H1 (cell line): ENCODE data around the gene SOX6. TPM values are rescaled to one million over a fixed set of nuclear protein-coding genes. Genes with fewer than 3 reads are reported as not detected.

Source experiments
- CTCF ChIA-PET: fragments of 300-600 bp; sonication (Branson Sonifier 250); formaldehyde crosslinking; loops from one replicate; lab custom pipeline; 2021; ENCODE audit not compliant: partially characterized antibody; lab: Charles Lee
- POLR2A ChIA-PET: fragments of 300-600 bp; sonication (Branson Sonifier 250); formaldehyde crosslinking; loops from one replicate; lab custom pipeline; 2021; ENCODE audit warnings: inconsistent platforms; ENCODE audit not compliant: partially characterized antibody; lab: Charles Lee
- DNase-seq, 2 experiments: peaks; one replicate each; pipeline versions ENCODE4 v3.0.0 to v3.0.0-alpha.2; 2010 to 2022; ENCODE audit warnings: low spot score in 2 of 2, low read depth in 1 of 2, mixed read lengths in 1 of 2
- FAIRE-seq: peaks from 2 replicates; lab custom pipeline; 2011; peaks lifted over from hg19 to GRCh38; lab: Jason Lieb, UNC
- H2AFZ ChIP-seq: 2 replicates; pipeline ENCODE4 v1.8.1; 2012; ENCODE audit warnings: low read length, inconsistent platforms
- H2AK5ac ChIP-seq: 2 replicates; pipeline ENCODE4 v1.6.1; 2013; ENCODE audit warnings: low read depth, low read length
- H2BK120ac ChIP-seq: replicated peaks from 2 replicates; pipeline ENCODE3; 2013; ENCODE audit warnings: low read depth, low read length, inconsistent platforms
- H2BK12ac ChIP-seq: 2 replicates; pipeline ENCODE4 v1.6.1; 2013; ENCODE audit warnings: low read depth, low read length
- H2BK15ac ChIP-seq: 2 replicates; pipeline ENCODE4 v1.6.1; 2013; ENCODE audit warnings: low read length
- H2BK20ac ChIP-seq: 2 replicates; pipeline ENCODE4 v1.6.1; 2013; ENCODE audit warnings: low read length
- H2BK5ac ChIP-seq: 2 replicates; pipeline ENCODE4 v1.6.1; 2013; ENCODE audit warnings: low read depth, low read length
- H3K14ac ChIP-seq: 2 replicates; pipeline ENCODE4 v1.6.1; 2013; ENCODE audit warnings: inconsistent platforms; ENCODE audit not compliant: insufficient read length
- H3K18ac ChIP-seq: 2 replicates; pipeline ENCODE4 v1.6.1; 2013; ENCODE audit warnings: low read length; ENCODE audit errors: extremely low read depth
- H3K23ac ChIP-seq: 2 replicates; pipeline ENCODE4 v1.6.1; 2013; ENCODE audit warnings: inconsistent platforms; ENCODE audit not compliant: insufficient read length
- H3K23me2 ChIP-seq: 2 replicates; pipeline ENCODE4 v1.6.1; 2013; ENCODE audit warnings: low read depth, low read length
- H3K27ac ChIP-seq: 2 replicates; pipeline ENCODE4 v1.6.1; 2011; ENCODE audit warnings: low read depth, low read length, inconsistent platforms
- H3K27me3 ChIP-seq, 4 experiments: replicated peaks in 1 of 4; 1 replicate in 1 of 4; 2 replicates in 3 of 4; pipeline versions ENCODE4 v1.6.1 to v1.8.1; 2011 to 2013; ENCODE audit warnings: low read length in 3 of 4, mild to moderate bottlenecking in 3 of 4, inconsistent platforms in 2 of 4, mixed read lengths in 2 of 4, moderate library complexity in 1 of 4; ENCODE audit not compliant: control insufficient read depth in 3 of 4, insufficient read depth in 3 of 4; ENCODE audit errors: extremely low read depth in 1 of 4
- H3K36me3 ChIP-seq, 4 experiments: 2 replicates each; pipeline versions ENCODE4 v1.6.1 to v1.8.1; 2011 to 2013; ENCODE audit warnings: mild to moderate bottlenecking in 4 of 4, low read length in 3 of 4, moderate library complexity in 2 of 4, control low read depth in 1 of 4, inconsistent platforms in 1 of 4; ENCODE audit not compliant: insufficient read depth in 4 of 4, control insufficient read depth in 2 of 4
- H3K4ac ChIP-seq: replicated peaks from 2 replicates; pipeline ENCODE3; 2013; ENCODE audit warnings: low read length, low read depth, mixed read lengths, inconsistent platforms; ENCODE audit not compliant: insufficient read length
- H3K4me1 ChIP-seq, 4 experiments: replicated peaks in 1 of 4; 1 replicate in 1 of 4; 2 replicates in 3 of 4; pipeline versions ENCODE4 v1.6.1 to v1.8.1; 2011 to 2013; ENCODE audit warnings: low read length in 3 of 4, inconsistent platforms in 2 of 4, mixed read lengths in 1 of 4; ENCODE audit not compliant: insufficient read depth in 4 of 4, control insufficient read depth in 3 of 4
- H3K4me2 ChIP-seq, 2 experiments: 2 replicates each; pipeline versions ENCODE4 v1.6.1 to v1.8.1; 2011 to 2013; ENCODE audit warnings: low read depth in 2 of 2, low read length in 2 of 2, control low read depth in 1 of 2, inconsistent platforms in 1 of 2, mild to moderate bottlenecking in 1 of 2; ENCODE audit not compliant: insufficient read depth in 1 of 2
- H3K4me3 ChIP-seq, 4 experiments: fragments of 200-600, 300-600 bp in 1 of 4; sonication (generic), shearing (Covaris generic), sonication (Bioruptor Twin) in 1 of 4; 2 replicates each; pipeline versions ENCODE4 v1.5.1 to v1.8.1; 2011 to 2016; ENCODE audit warnings: low read length in 4 of 4, low read depth in 3 of 4, control low read depth in 2 of 4, inconsistent platforms in 2 of 4, mild to moderate bottlenecking in 2 of 4, mixed read lengths in 1 of 4, moderate library complexity in 1 of 4; ENCODE audit not compliant: insufficient read depth in 2 of 4; ENCODE audit errors: extremely low read depth in 1 of 4
- H3K56ac ChIP-seq: replicated peaks from 2 replicates; pipeline ENCODE3; 2013; ENCODE audit warnings: low read depth, mild to moderate bottlenecking, mixed read lengths, low read length, inconsistent platforms; ENCODE audit not compliant: insufficient read length
- H3K79me1 ChIP-seq: 2 replicates; pipeline ENCODE4 v1.6.1; 2013; ENCODE audit warnings: low read depth, low read length, control low read depth
- H3K79me2 ChIP-seq, 2 experiments: 2 replicates each; pipeline versions ENCODE4 v1.6.1 to v1.8.1; 2012 to 2013; ENCODE audit warnings: low read length in 2 of 2, mild to moderate bottlenecking in 2 of 2, inconsistent platforms in 1 of 2; ENCODE audit not compliant: insufficient read depth in 2 of 2, control insufficient read depth in 1 of 2
- H3K9ac ChIP-seq, 4 experiments: replicated peaks in 1 of 4; 1 replicate in 1 of 4; 2 replicates in 3 of 4; pipeline versions ENCODE4 v1.6.1 to v1.8.1; 2011 to 2013; ENCODE audit warnings: low read depth in 3 of 4, low read length in 3 of 4, control low read depth in 2 of 4, mild to moderate bottlenecking in 2 of 4, moderate library complexity in 2 of 4, inconsistent platforms in 1 of 4; ENCODE audit errors: extremely low read depth in 1 of 4
- H3K9me3 ChIP-seq, 2 experiments: 2 replicates each; pipeline versions ENCODE4 v1.6.1 to v1.8.1; 2012 to 2013; ENCODE audit warnings: mild to moderate bottlenecking in 2 of 2, moderate library complexity in 2 of 2, control low read depth in 1 of 2, inconsistent platforms in 1 of 2, low read depth in 1 of 2, low read length in 1 of 2, mixed read lengths in 1 of 2; ENCODE audit not compliant: insufficient read depth in 2 of 2
- H4K20me1 ChIP-seq, 2 experiments: replicated peaks in 1 of 2; 2 replicates each; pipeline versions ENCODE3 to v1.8.1; 2011 to 2013; ENCODE audit warnings: inconsistent platforms in 2 of 2, low read length in 2 of 2, mild to moderate bottlenecking in 1 of 2; ENCODE audit not compliant: insufficient read depth in 2 of 2, control insufficient read depth in 1 of 2
- H4K5ac ChIP-seq: 2 replicates; pipeline ENCODE4 v1.6.1; 2013; ENCODE audit warnings: low read length, low read depth, mixed read lengths, inconsistent platforms; ENCODE audit not compliant: insufficient read length
- H4K8ac ChIP-seq: 2 replicates; pipeline ENCODE4 v1.8.0; 2013; ENCODE audit warnings: mild to moderate bottlenecking, moderate library complexity, low read length, inconsistent platforms; ENCODE audit not compliant: insufficient read depth; ENCODE audit errors: extremely low read depth
- H4K91ac ChIP-seq: replicated peaks from 2 replicates; pipeline ENCODE3; 2013; ENCODE audit warnings: low read length, mixed read lengths, inconsistent platforms; ENCODE audit not compliant: insufficient read length
- ASH2L ChIP-seq: fragments of 200-600, 300-600 bp; sonication (generic); IDR thresholded peaks from one replicate; pipeline ENCODE4 v1.7.1; 2017; ENCODE audit warnings: low read length
- CBX5 ChIP-seq: fragments of 300-800, 300-1000 bp; sonication (generic); IDR thresholded peaks from 2 replicates; pipeline ENCODE4 v1.7.1; 2016; ENCODE audit warnings: antibody characterized with exemption, low read length, low read depth
- EGR1 ChIP-seq: IDR thresholded peaks from 2 replicates; pipeline ENCODE4 v1.6.1; 2011; ENCODE audit warnings: low read depth, low read length, borderline replicate concordance
- GTF2F1 ChIP-seq: IDR thresholded peaks from 2 replicates; pipeline ENCODE4 v1.6.1; 2012; ENCODE audit warnings: low read depth, low read length, improper control_type of control experiment, borderline replicate concordance
- MAFK ChIP-seq: IDR thresholded peaks from 2 replicates; pipeline ENCODE4 v1.6.1; 2012; ENCODE audit warnings: low read depth, mild to moderate bottlenecking, improper control_type of control experiment, low read length
- RFX5 ChIP-seq: IDR thresholded peaks from 2 replicates; pipeline ENCODE4 v1.6.1; 2011; ENCODE audit warnings: low read depth, low read length, improper control_type of control experiment, borderline replicate concordance
- RNF2 ChIP-seq: fragments of 200-900, 300-1000 bp; sonication (generic); IDR thresholded peaks from 2 replicates; pipeline ENCODE4 v1.7.1; 2016; ENCODE audit warnings: borderline replicate concordance, low read depth, mild to moderate bottlenecking, antibody characterized with exemption, low read length; ENCODE audit not compliant: poor library complexity, severe bottlenecking; ENCODE audit errors: missing control alignments
- SIN3A ChIP-seq, 2 experiments: IDR thresholded peaks in 1 of 2; conservative IDR thresholded peaks in 1 of 2; 2 replicates each; pipeline ENCODE4 v1.6.1; 2011 to 2012; ENCODE audit warnings: low read length in 2 of 2, improper control_type of control experiment in 1 of 2, low read depth in 1 of 2, mild to moderate bottlenecking in 1 of 2
- SUZ12 ChIP-seq: fragments of 200-600 bp; sonication (generic); IDR thresholded peaks from 2 replicates; pipeline ENCODE4 v1.6.1; 2012; ENCODE audit warnings: mild to moderate bottlenecking, inconsistent platforms, low read length, moderate library complexity, mixed read lengths
- TEAD4 ChIP-seq: IDR thresholded peaks from 2 replicates; pipeline ENCODE4 v1.6.1; 2012; ENCODE audit warnings: low read depth, low read length, inconsistent platforms, mixed read lengths
- WGBS, 2 experiments: shearing (Covaris generic) in 1 of 2; methylation state at CpG; one replicate each; pipeline versions ENCODE4 v1.1.6 to v1.1.7; 2013 to 2015; ENCODE audit warnings: low lambda C conversion rate in 2 of 2, mixed read lengths in 2 of 2, inconsistent platforms in 1 of 2, low coverage in 1 of 2, missing lambda C conversion rate in 1 of 2; ENCODE audit not compliant: insufficient replicate concordance in 2 of 2, insufficient coverage in 1 of 2, insufficient read length in 1 of 2; ENCODE audit errors: extremely low coverage in 1 of 2, missing lambda C conversion rate in 1 of 2; 5-methylcytosine and 5-hydroxymethylcytosine counted together
- polyA plus RNA-seq, 7 experiments: library from polyadenylated mRNA; depleted of rRNA in 3 of 7; stranded (reverse) in 5 of 7; unstranded in 2 of 7; fragments of >200 nt in 5 of 7; fragments of 200-250 nt in 2 of 7; gene quantifications; 1 replicate in 5 of 7; 2 replicates in 1 of 7; 4 replicates in 1 of 7; pipeline versions ENCODE4 v1.2.1 to v1.2.3, GENCODE V29; 2011 to 2013; ENCODE audit warnings: missing spikeins in 2 of 7, mixed read lengths in 2 of 7
- total RNA-seq: library from RNA; stranded (reverse); fragmentation: NEBNext Ultra II Directional; extraction: Animal tissue kit (Norgen Biotek cat#: 25700); gene quantifications from 2 replicates; pipeline ENCODE4 v1.2.1, GENCODE V29; 2021
- TF ChIP-seq, protein P1 (sequence below), 3 experiments: IDR thresholded peaks; 1 replicate in 2 of 3; 2 replicates in 1 of 3; pipeline versions ENCODE4 v1.5.1 to v1.6.1; 2011; ENCODE audit warnings: low read length in 3 of 3, mild to moderate bottlenecking in 3 of 3, inconsistent platforms in 2 of 3, low read depth in 1 of 3, moderate library complexity in 1 of 3; ENCODE audit not compliant: insufficient read depth in 1 of 3; ENCODE audit errors: control extremely low read depth in 1 of 3

Gene SOX6
- total and polyA plus RNA-seq, 2 of the 8 experiments (the other 6 are each of a cell fraction or from before 2014, with no cell fraction given): 0.09 TPM; not detected in 1

DNA sequence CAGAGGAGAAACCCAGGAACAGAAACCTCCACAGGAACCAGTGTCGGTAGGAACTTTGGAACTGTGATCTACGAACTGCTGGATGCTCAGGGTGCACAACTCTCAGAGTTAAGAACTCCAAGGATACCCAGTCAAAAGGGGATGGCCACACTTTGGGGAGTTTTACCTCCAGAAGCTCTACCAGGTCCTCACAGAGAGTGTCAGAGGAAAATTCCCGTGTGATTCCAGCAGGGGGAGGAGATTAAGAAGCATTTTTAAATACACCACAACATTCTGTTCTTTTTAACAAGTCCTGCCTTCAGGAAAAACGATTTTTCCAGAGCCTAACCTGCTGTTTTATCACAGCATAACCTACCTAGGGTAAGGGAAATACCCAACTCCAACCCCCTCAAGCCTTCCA lies 104.0 kb downstream of the SOX6 start:
- peak; percentile 45 for FAIRE-seq
- no peaks in the 10 kb centered on the region for H3K4me1 ChIP-seq
- TF ChIP-seq SUZ12 (no peak), EGR1 (no peak), MAFK (no peak), SIN3A (conservative IDR thresholded peaks at IDR 0.05 in 1 of 2, IDR thresholded peaks at IDR 0.05 in 1 of 2; ENCODE audit: low read depth in 1 of 2, low read length in 2 of 2) (no peak), TEAD4 (no peak), RNF2 (no peak), ASH2L (no peak), CBX5 (no peak), GTF2F1 (no peak), RFX5 (no peak)
- TF ChIP-seq, protein P1, sequence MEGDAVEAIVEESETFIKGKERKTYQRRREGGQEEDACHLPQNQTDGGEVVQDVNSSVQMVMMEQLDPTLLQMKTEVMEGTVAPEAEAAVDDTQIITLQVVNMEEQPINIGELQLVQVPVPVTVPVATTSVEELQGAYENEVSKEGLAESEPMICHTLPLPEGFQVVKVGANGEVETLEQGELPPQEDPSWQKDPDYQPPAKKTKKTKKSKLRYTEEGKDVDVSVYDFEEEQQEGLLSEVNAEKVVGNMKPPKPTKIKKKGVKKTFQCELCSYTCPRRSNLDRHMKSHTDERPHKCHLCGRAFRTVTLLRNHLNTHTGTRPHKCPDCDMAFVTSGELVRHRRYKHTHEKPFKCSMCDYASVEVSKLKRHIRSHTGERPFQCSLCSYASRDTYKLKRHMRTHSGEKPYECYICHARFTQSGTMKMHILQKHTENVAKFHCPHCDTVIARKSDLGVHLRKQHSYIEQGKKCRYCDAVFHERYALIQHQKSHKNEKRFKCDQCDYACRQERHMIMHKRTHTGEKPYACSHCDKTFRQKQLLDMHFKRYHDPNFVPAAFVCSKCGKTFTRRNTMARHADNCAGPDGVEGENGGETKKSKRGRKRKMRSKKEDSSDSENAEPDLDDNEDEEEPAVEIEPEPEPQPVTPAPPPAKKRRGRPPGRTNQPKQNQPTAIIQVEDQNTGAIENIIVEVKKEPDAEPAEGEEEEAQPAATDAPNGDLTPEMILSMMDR (IDR thresholded peaks at IDR 0.05; ENCODE audit: control extremely low read depth in 1 of 3, insufficient read depth in 1 of 3, low read depth in 1 of 3, low read length in 3 of 3): peak in 1 of 3 experiments; percentile 34; a peak in 2 of 4 replicates

More for the DNA sequence above, 104.0 kb downstream of the SOX6 start:
- no peak overlapping the region for H3K27ac ChIP-seq
- ChIA-PET CTCF (interaction anchor here (0.6 to 1.5 kb wide), 9 partner anchors 10 to 977 kb away, joined by 3 to 5 read pairs (median 4); no protein-coding TSS in a partner anchor), POLR2A (no interaction called here)
- H3K23me2 ChIP-seq: no peaks in the 10 kb centered on the region
- H2BK20ac ChIP-seq: no peak overlapping the region
- no peak overlapping the region for H2BK12ac ChIP-seq
- peaks cover 6 to 7% of the 10 kb centered on the region in 2 experiments; a peak in 3 of 4 replicates for H3K9me3 ChIP-seq
- no peak overlapping the region for H2BK5ac ChIP-seq
- H3K79me2 ChIP-seq: no peaks in the 10 kb centered on the region
- no peaks in the 10 kb centered on the region for H3K79me1 ChIP-seq
- H2AFZ ChIP-seq: 0 out of 2 replicates have a peak overlapping the region, but pooled peaks have one; percentile 11
- H4K8ac ChIP-seq: no peak overlapping the region
- H2AK5ac ChIP-seq: no peak overlapping the region
- no peak overlapping the region for H3K4me3 ChIP-seq
- no peaks in the 10 kb centered on the region for H3K36me3 ChIP-seq
- H4K20me1 ChIP-seq: no peaks in the 10 kb centered on the region
- H3K4me2 ChIP-seq: no peak overlapping the region
- H2BK120ac ChIP-seq: no peak overlapping the region
- no peak overlapping the region for H3K9ac ChIP-seq
- no peak overlapping the region for H3K23ac ChIP-seq
- H3K14ac ChIP-seq: no peak overlapping the region
- no peak overlapping the region for H3K56ac ChIP-seq
- no peak overlapping the region for H3K4ac ChIP-seq
- WGBS, 2 experiments: 68% methylated on average over 4 of the region's 4 CpGs; no CpG with 5 or more reads in 1 of the 2 experiments
- H4K5ac ChIP-seq: no peak overlapping the region
- H3K18ac ChIP-seq: no peak overlapping the region
- no peaks in the 10 kb centered on the region for H3K27me3 ChIP-seq
- H4K91ac ChIP-seq: no peak overlapping the region
- H2BK15ac ChIP-seq: no peak overlapping the region
- no peak for DNase-seq
